ENCODE measurements around the gene YAP1.
A peak's percentile ranks its signal among the peaks of the same experiment; 100 is the strongest.
"Not testable (repeated sequence)": the region's sequence is repeated elsewhere in the genome, so short reads cannot be mapped to it uniquely, and the experiment has no call there.

Gene YAP1

GRCh38 chr11:102166175-102167064, 56.2 kb downstream of the YAP1 start:
- no peak for DNase-seq

GRCh38 chr11:102168481-102168880, 58.2 kb downstream of the YAP1 start:
- DNase-seq: peak; percentile 43

DNA sequence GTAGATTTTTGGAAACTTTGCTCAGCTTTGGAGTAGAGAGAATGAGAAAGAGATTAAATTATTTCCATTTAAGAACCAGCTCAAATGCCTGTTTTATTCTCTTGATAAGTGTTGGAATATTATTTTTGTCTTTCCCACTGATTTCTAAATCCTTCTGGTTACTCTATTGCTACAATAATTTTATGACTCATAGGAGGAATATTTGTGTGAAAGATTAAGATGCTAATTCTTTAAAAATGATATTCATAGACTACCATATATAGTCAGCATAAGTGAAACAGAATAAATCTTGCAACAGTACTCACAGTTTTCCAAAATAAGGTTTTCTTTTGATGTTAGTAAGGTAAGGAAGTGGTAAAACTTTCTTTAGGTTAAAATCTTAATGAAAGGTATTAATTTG, 60.9 kb downstream of the YAP1 start:
- DNase-seq: peak; percentile 87

DNA sequence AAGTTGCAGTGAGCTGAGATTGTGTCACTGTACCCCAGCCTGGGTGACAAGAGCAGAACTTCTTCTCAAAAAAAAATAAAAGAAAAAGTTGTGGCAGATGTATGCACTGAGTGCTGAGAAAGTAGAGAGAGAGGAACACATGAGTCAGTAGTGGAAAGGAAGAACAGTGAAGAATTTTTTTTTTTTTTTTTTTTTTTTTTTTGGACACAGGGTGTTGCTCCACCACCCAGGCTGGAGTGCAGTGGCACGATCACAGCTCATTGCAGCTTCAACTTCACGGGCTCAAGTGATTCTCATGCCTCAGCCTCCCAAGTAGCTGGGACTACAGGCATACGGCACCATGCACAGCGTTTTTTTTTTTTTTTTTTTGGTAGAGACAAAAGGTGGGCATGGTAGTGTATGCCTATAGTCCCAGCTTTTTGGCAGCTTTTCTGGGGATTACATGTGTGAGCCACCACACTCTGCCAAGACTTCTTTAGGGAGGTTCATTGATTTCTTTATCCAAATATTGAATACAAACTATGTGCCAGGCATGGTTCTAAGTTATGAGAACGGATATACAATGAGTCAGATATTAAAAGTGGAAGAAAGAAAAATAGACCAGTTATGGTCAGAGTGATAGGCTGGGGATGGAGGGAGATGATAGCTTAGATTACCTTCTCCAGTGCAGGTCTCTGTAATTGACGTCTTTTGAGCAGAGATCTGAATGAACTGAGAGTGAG, 62.0 kb downstream of the YAP1 start:
- peak; percentile 70 for DNase-seq

- peak; percentile 14 for DNase-seq
Measured at GRCh38 chr11:102177126-102177525, 66.9 kb downstream of the YAP1 start.

GRCh38 chr11:102177974-102178631, 67.9 kb downstream of the YAP1 start:
- peak; percentile 90 for DNase-seq

GRCh38 chr11:102179371-102179770, 69.1 kb downstream of the YAP1 start:
- no peak for DNase-seq

GRCh38 chr11:102184269-102184987, 74.2 kb downstream of the YAP1 start:
- DNase-seq: peak; percentile 28

DNA sequence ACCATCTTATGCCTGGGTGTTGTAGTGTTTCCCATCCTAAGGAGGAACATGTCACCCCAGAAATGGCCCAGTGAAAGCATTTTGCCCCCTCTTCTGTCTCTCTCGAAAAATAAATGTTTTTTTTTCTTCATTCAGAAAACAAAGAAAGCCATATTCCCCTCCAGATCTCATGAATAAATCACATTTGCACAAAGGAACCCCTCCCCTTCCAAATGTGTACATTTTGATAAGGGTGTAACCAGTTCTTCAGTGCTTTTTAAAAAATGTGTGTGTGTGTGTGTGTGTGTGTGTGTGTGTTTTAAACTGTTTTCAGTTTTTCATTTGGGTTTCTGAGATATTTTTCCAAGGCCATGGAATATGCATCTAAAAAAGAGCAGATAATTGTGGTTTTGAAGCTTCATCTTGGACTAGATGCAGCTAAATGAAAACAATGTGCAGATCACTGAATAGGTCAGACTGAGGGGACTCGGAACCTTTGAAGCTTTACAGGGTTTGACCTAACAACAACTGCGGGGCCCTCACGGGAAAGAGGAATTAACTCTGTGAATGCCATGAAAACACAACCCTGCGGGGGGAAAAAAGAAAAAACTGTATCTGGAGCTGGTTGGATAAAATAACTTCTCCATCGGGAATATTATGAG, 76.4 kb downstream of the YAP1 start:
- peak; percentile 67 for DNase-seq

- DNase-seq: peak; percentile 90
Measured at GRCh38 chr11:102187416-102188151, 77.3 kb downstream of the YAP1 start.

- DNase-seq: no peak
Measured at GRCh38 chr11:102188488-102188887, 78.2 kb downstream of the YAP1 start.

DNA sequence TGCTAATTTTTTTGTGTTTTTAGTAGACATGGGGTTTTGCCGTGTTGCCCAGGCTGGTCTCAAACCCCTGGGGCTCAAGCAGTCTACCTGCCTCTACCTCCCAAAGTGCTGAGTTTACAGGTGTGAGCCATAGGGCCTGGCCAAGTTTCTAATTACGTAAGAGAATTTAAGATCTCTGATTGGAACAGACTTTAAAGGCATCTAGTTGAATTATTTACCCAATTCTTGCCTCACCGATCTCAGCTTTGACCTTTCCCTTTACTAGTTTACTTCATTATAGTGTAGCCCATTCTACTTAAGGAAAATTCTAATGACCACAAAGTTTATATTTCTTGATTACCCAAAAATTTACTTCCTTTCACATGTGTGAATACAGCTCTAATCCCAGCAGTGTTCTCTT, 81.6 kb downstream of the YAP1 start:
- no peak for DNase-seq

DNA sequence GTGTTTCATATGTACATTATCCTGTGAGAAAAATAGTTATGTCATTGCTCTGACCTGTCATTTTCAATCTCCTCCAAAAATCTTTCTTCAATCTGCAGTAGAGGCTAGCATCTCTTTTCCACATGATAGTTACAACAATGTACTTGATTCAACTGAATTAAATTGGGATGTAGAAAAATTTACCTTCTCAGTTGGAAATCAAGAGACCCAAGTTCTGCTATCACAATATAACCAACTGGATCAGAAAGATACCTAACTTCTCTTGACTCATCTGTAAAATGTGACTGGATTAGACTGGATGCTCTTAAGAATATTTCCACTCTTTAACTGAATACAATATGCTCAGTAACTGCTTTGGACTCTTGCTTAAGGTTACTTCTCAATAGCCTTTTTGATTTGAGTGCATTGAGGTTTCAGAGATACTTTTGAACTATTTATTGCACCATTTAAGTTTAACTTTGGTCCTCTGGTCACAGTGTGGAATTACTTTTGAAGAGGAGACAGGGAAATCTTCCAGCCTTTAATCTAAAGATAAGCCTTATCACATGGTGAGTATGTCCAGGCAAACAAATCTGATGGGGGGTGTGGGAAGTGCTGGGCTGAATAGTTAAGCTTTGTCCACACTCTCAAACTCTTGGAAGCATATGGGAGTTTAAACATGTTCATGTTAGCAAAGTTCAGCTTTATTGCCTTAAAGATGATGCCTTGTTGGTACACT, 82.3 kb downstream of the YAP1 start:
- DNase-seq: no peak

DNA sequence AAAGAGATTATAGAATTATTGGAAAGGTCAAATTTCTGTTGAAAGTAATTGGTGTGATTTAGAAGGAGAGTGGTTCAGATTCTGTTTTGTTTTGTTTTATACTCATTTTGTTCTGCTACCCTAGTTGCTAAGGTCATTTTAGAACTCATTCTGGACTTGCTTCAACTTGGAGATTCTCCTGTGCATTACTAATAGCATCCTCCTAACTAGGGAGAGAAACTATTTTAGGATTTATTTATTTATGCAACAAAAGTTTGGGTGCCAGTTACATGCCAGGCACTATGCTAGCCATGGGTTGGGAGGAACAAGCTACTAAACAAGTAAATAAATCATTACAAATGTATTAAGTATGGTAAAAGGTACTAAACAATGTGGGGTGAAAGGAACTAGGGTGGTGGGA, 84.0 kb downstream of the YAP1 start:
- no peak for DNase-seq

- no peak for DNase-seq
Measured at GRCh38 chr11:102194990-102195389, 84.7 kb downstream of the YAP1 start.

DNA sequence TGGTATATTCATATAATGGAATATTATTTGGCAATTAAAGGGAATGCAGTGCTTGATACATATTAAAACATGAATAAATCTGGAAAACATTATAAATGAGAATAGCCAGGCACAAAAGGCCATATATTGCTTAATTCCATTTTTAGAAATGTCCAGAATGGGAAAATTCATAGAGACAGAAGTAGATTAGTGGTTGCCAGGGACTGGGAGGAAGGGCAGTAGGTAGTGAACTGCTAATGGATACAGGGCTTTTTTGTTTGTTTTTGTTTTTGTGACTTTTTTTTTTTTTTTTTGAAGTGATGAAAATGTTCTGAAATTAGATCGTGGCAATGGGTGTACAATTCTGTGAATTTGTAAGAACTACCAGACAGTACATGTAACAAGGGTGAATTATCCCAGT, 86.1 kb downstream of the YAP1 start:
- DNase-seq: no peak

DNA sequence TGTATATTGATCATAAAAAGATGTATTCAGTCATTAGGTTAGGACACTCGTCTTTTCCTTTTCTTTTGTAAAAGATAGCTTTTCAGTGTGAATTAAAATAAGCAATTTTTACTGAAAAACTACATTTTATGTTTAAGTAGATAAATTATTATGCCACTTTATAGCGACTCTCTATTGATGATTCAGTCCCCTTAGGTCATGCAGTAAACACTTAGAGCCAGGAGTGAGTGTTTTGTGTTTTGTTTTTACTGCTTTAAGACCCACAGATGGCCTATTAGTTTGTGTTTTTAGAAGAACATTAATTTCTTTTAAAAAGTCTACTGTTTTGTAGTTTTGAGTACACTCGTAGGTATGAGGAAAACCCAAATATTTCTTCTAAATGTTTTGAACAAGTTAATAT, 86.6 kb downstream of the YAP1 start:
- peak; percentile 24 for DNase-seq

DNA sequence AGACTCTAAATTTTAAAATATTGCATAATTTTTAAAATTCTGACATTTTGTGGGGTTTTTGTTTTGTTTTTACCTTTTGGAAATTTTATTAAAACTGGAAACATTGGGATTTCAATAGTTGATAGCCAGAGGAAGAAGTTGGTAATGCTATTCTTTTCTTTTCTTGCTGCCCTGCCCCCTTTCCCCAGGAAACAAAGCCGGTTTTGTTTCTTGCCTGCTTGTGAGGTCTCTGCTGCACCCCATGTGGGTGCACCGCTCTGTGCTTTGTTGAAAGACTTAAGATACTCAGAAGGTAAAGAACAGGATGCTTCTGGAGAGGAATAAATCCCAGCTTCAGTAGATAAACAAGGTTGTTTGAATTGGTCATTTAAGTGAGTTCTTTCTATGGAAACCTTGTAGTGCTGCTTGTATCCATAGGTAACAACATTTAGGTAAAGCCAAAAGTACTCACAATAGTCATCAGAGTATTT, 87.5 kb downstream of the YAP1 start:
- no peak for DNase-seq

- DNase-seq: no peak
Measured at GRCh38 chr11:102199673-102200072, 89.4 kb downstream of the YAP1 start.

GRCh38 chr11:102200325-102200724, 90.1 kb downstream of the YAP1 start:
- not testable (repeated sequence) for DNase-seq

- no peak for DNase-seq
Measured at GRCh38 chr11:102201776-102202175, 91.5 kb downstream of the YAP1 start.

All from fibroblast of skin of right quadriceps (primary cell).